Neuronal stem cell (in vitro differentiated cells): ENCODE results near the gene WDR86.

Experiments
- DNase-seq: peaks from one replicate; pipeline ENCODE4 v3.0.0-alpha.2; 2013; ENCODE audit warnings: low spot score
- H2AFZ ChIP-seq: one replicate; pipeline ENCODE4 v1.6.1; 2013; ENCODE audit warnings: mild to moderate bottlenecking, low read length, inconsistent platforms
- H2AK5ac ChIP-seq: 2 replicates; pipeline ENCODE4 v1.6.1; 2013; ENCODE audit warnings: low read depth, mild to moderate bottlenecking, inconsistent platforms, low read length, moderate library complexity, mixed read lengths
- H2BK120ac ChIP-seq: 2 replicates; pipeline ENCODE4 v1.6.1; 2013; ENCODE audit warnings: low read depth, mild to moderate bottlenecking, inconsistent platforms, low read length, moderate library complexity, mixed read lengths
- H2BK12ac ChIP-seq: one replicate; pipeline ENCODE4 v1.6.1; 2013; ENCODE audit warnings: low read length, inconsistent platforms
- H2BK15ac ChIP-seq: 2 replicates; pipeline ENCODE4 v1.6.1; 2013; ENCODE audit warnings: mild to moderate bottlenecking, low read length, inconsistent platforms, mixed read lengths
- H2BK5ac ChIP-seq: one replicate; pipeline ENCODE4 v1.6.1; 2013; ENCODE audit warnings: inconsistent platforms, mild to moderate bottlenecking, low read length, moderate library complexity
- H3K14ac ChIP-seq: one replicate; pipeline ENCODE4 v1.6.1; 2013; ENCODE audit warnings: low read length, inconsistent platforms
- H3K18ac ChIP-seq: 2 replicates; pipeline ENCODE4 v1.6.1; 2013; ENCODE audit warnings: low read length, inconsistent platforms
- H3K23ac ChIP-seq: 2 replicates; pipeline ENCODE4 v1.6.1; 2013; ENCODE audit warnings: low read depth, mild to moderate bottlenecking, mixed read lengths, low read length, inconsistent platforms; ENCODE audit not compliant: poor library complexity
- H3K27ac ChIP-seq: replicated peaks from 3 replicates; pipeline ENCODE4 v1.5.1; 2013; ENCODE audit warnings: low read length, inconsistent platforms
- H3K27me3 ChIP-seq, 3 experiments: 2 replicates each; pipeline ENCODE4 v1.6.1; 2013; ENCODE audit warnings: low read length in 3 of 3, mild to moderate bottlenecking in 2 of 3, inconsistent platforms in 1 of 3, low read depth in 1 of 3, mixed read lengths in 1 of 3, moderate library complexity in 1 of 3; ENCODE audit not compliant: control insufficient read depth in 3 of 3, insufficient read depth in 3 of 3
- H3K36me3 ChIP-seq, 2 donors: replicated peaks in 1 of 2; 2 replicates each; pipeline ENCODE4 v1.6.1; 2013; ENCODE audit warnings: low read length in 2 of 2; ENCODE audit not compliant: control insufficient read depth in 2 of 2, insufficient read depth in 2 of 2
- H3K4ac ChIP-seq: 2 replicates; pipeline ENCODE4 v1.6.1; 2013; ENCODE audit warnings: inconsistent platforms, mild to moderate bottlenecking, low read length, moderate library complexity
- H3K4me1 ChIP-seq, 2 donors: 1 replicate in 1 of 2; 2 replicates in 1 of 2; pipeline ENCODE4 v1.6.1; 2013; ENCODE audit warnings: low read length in 2 of 2, low read depth in 1 of 2; ENCODE audit not compliant: control insufficient read depth in 2 of 2, insufficient read depth in 1 of 2
- H3K4me2 ChIP-seq: one replicate; pipeline ENCODE4 v1.6.1; 2013; ENCODE audit warnings: mild to moderate bottlenecking, low read length, inconsistent platforms; ENCODE audit not compliant: insufficient read depth, poor library complexity, severe bottlenecking
- H3K4me3 ChIP-seq, 2 donors: 2 replicates each; pipeline ENCODE4 v1.5.1; 2013; ENCODE audit warnings: low read length in 2 of 2, mild to moderate bottlenecking in 2 of 2, inconsistent platforms in 1 of 2, moderate library complexity in 1 of 2
- H3K79me1 ChIP-seq: one replicate; pipeline ENCODE4 v1.6.1; 2013; ENCODE audit warnings: low read depth, mild to moderate bottlenecking, inconsistent platforms, low read length, moderate library complexity
- H3K9ac ChIP-seq: one replicate; pipeline ENCODE4 v1.6.1; 2013; ENCODE audit warnings: mild to moderate bottlenecking, low read depth, low read length, inconsistent platforms; ENCODE audit not compliant: poor library complexity
- H3K9me3 ChIP-seq, 2 donors: replicated peaks in 1 of 2; 2 replicates each; pipeline versions ENCODE3 to v1.6.1; 2013; ENCODE audit warnings: low read length in 2 of 2, mild to moderate bottlenecking in 2 of 2, inconsistent platforms in 1 of 2, low read depth in 1 of 2, mixed read lengths in 1 of 2, moderate library complexity in 1 of 2; ENCODE audit not compliant: control insufficient read depth in 2 of 2, insufficient read depth in 1 of 2
- H4K8ac ChIP-seq: one replicate; pipeline ENCODE4 v1.6.1; 2013; ENCODE audit warnings: low read depth, mild to moderate bottlenecking, inconsistent platforms, low read length, moderate library complexity
- H4K91ac ChIP-seq: one replicate; pipeline ENCODE4 v1.6.1; 2013; ENCODE audit warnings: low read length, low read depth, mild to moderate bottlenecking, inconsistent platforms; ENCODE audit not compliant: poor library complexity
- WGBS, 2 donors: extraction: QIAGEN DNeasy Blood & Tissue Kit; methylation state at CpG; one replicate each; pipeline ENCODE4 v1.1.7; 2013; ENCODE audit warnings: missing lambda C conversion rate in 2 of 2, mixed read lengths in 1 of 2; ENCODE audit not compliant: insufficient read length in 2 of 2, insufficient replicate concordance in 1 of 2; ENCODE audit errors: extremely low coverage in 2 of 2; 5-methylcytosine and 5-hydroxymethylcytosine counted together

WDR86 gene

GRCh38 chr7:151452680-151453325 is 43.0 kb upstream of the WDR86 start:
- Histone ChIP-seq H3K4me1 (peaks cover 2 to 14% of the 10 kb centered on the region in 2 donors), H4K91ac (no peak overlapping the region), H3K4ac (no peak overlapping the region), H2AK5ac (no peak overlapping the region), H4K8ac (no peak overlapping the region), H3K27ac (no peak overlapping the region), H2BK12ac (peak overlapping the region; percentile 67), H2BK120ac (peak overlapping the region; percentile 13), H3K4me3 (no peak overlapping the region), H3K4me2 (no peak overlapping the region), H2BK15ac (no peak overlapping the region), H3K9ac (no peak overlapping the region), H3K23ac (peak overlapping the region; percentile 75), H3K79me1 (no peaks in the 10 kb centered on the region), H3K27me3 (peaks cover 0 to 17% (median 6%) of the 10 kb centered on the region in 3 experiments), H3K14ac (no peak overlapping the region), H2BK5ac (no peak overlapping the region), H2AFZ (peak overlapping the region; percentile 13), H3K9me3 (peaks cover 0 to 8% of the 10 kb centered on the region in 2 donors), H3K36me3 (no peaks in the 10 kb centered on the region), H3K18ac (peak overlapping the region; percentile 81)
- DNase-seq, result no peak
- no CpG with 5 or more reads among the region's 15 CpGs for WGBS, 2 donors

- H2AK5ac ChIP-seq, result peak overlapping the region; percentile 93
- peak overlapping the region; percentile 81 for H3K4ac ChIP-seq
- H3K9ac ChIP-seq, result peak overlapping the region; percentile 36
- no peak overlapping the region for H3K4me3 ChIP-seq
- H3K36me3 ChIP-seq, result no peaks in the 10 kb centered on the region
- peaks cover 0 to 17% (median 8%) of the 10 kb centered on the region in 3 experiments for H3K27me3 ChIP-seq
- H3K79me1 ChIP-seq, result no peaks in the 10 kb centered on the region
- peak overlapping the region; percentile 85 for H3K14ac ChIP-seq
- H3K23ac ChIP-seq, result peak overlapping the region; percentile 62
- no peak overlapping the region for H3K4me2 ChIP-seq
- peaks cover under 1 to 14% of the 10 kb centered on the region in 2 donors for H3K4me1 ChIP-seq
- H2BK120ac ChIP-seq, result no peak overlapping the region
- H3K9me3 ChIP-seq, result peaks cover 0 to 2% of the 10 kb centered on the region in 2 donors
- peak overlapping the region; percentile 84 for H3K18ac ChIP-seq
- peak overlapping the region; percentile 89 for H2BK15ac ChIP-seq
- no peak overlapping the region for H4K8ac ChIP-seq
- no CpG with 5 or more reads among the region's 23 CpGs for WGBS, 2 donors
- no peak overlapping the region for H4K91ac ChIP-seq
- H2BK5ac ChIP-seq, result no peak overlapping the region
- peak overlapping the region; percentile 91 for H2BK12ac ChIP-seq
- H3K27ac ChIP-seq, result no peak overlapping the region
- no peak overlapping the region for H2AFZ ChIP-seq
- DNase-seq, result no peak
These were observed 42.1 kb upstream of the WDR86 start for GRCh38 chr7:151451626-151452571.

GRCh38 chr7:151451156-151451555 is 41.3 kb upstream of the WDR86 start:
- no peak overlapping the region for H4K91ac ChIP-seq
- H3K9ac ChIP-seq, result no peak overlapping the region
- H2BK5ac ChIP-seq, result no peak overlapping the region
- peaks cover 0 to 6% of the 10 kb centered on the region in 2 donors for H3K4me1 ChIP-seq
- H3K4me3 ChIP-seq, result no peak overlapping the region
- H3K4me2 ChIP-seq, result no peak overlapping the region
- no peak overlapping the region for H2AFZ ChIP-seq
- H2BK12ac ChIP-seq, result no peak overlapping the region
- H2BK15ac ChIP-seq, result peak overlapping the region; percentile 89
- no peak overlapping the region for H3K18ac ChIP-seq
- WGBS, 2 donors, result no CpG with 5 or more reads among the region's 5 CpGs
- H3K79me1 ChIP-seq, result no peaks in the 10 kb centered on the region
- no peak overlapping the region for H3K4ac ChIP-seq
- H4K8ac ChIP-seq, result no peak overlapping the region
- H3K36me3 ChIP-seq, result no peaks in the 10 kb centered on the region
- no peak overlapping the region for H3K27ac ChIP-seq
- no peak for DNase-seq
- H2AK5ac ChIP-seq, result no peak overlapping the region
- H3K9me3 ChIP-seq, result no peaks in the 10 kb centered on the region
- peaks cover 0 to 18% (median 8%) of the 10 kb centered on the region in 3 experiments for H3K27me3 ChIP-seq
- no peak overlapping the region for H2BK120ac ChIP-seq
- H3K14ac ChIP-seq, result no peak overlapping the region
- H3K23ac ChIP-seq, result no peak overlapping the region

- no peak overlapping the region for H3K4me3 ChIP-seq
- no peak overlapping the region for H2BK12ac ChIP-seq
- no peak overlapping the region for H3K27ac ChIP-seq
- H3K79me1 ChIP-seq, result no peaks in the 10 kb centered on the region
- H3K18ac ChIP-seq, result no peak overlapping the region
- H4K8ac ChIP-seq, result no peak overlapping the region
- no peak overlapping the region for H2AK5ac ChIP-seq
- H2BK120ac ChIP-seq, result no peak overlapping the region
- peaks cover 0 to 27% (median 8%) of the 10 kb centered on the region in 3 experiments for H3K27me3 ChIP-seq
- H3K9me3 ChIP-seq, result no peaks in the 10 kb centered on the region
- H3K36me3 ChIP-seq, result no peaks in the 10 kb centered on the region
- H3K23ac ChIP-seq, result no peak overlapping the region
- no peak for DNase-seq
- H3K9ac ChIP-seq, result no peak overlapping the region
- H3K4me1 ChIP-seq, result peaks cover 0 to 6% of the 10 kb centered on the region in 2 donors
- no peak overlapping the region for H4K91ac ChIP-seq
- H2AFZ ChIP-seq, result no peak overlapping the region
- H3K4ac ChIP-seq, result no peak overlapping the region
- H3K4me2 ChIP-seq, result no peak overlapping the region
- no peak overlapping the region for H3K14ac ChIP-seq
- H2BK5ac ChIP-seq, result no peak overlapping the region
- WGBS, 2 donors, result no CpG with 5 or more reads among the region's 9 CpGs
- H2BK15ac ChIP-seq, result no peak overlapping the region
These were observed 40.2 kb upstream of the WDR86 start for GRCh38 chr7:151449990-151450389.
